CD4-positive, alpha-beta T cell treated with Interleukin-15 for 4 hours (primary cell): Measurements from ENCODE around the gene FZD2.

Source experiments
- DNase-seq: peaks from one replicate; pipeline ENCODE4 v3.0.0-alpha.2; 2020; ENCODE audit warnings: low spot score

The FZD2 gene

GRCh38 chr17:44607836-44608690 is 50.8 kb downstream of the FZD2 start:
- no peak for DNase-seq

DNA sequence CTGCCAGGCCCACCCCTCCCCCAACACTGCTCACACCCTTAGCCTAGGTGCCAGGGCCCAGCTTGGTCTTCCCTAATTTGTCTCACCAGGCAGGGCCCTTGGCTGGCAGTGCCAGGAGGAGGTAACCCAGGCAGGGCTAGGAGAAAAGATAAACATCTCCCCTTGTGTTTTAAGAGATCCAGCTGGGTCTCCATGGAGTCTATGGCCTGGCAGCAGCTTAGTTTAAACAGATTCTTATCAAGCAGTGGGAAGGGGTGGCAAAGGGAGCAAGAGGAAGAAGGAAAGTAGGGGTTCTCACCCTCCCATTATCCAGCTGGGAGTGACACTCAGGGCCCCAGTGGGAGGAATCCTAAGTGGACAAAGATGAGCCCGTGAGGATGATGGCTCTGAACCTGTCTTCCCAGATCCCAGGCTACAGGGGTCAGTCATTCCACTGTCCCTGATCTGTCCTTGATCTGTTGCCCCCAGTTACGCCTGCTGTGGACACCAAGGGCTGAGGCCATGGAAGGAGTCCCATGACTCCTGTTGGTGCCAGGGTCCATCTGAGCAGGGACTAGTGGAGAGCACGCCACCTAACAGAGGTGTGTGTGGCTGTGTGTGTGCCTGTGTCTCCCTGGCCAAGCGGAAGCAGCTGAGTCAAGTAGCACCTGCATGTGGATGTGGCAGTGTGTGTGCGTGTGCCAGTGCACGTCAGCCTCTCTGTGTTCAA is 51.6 kb downstream of the FZD2 start:
- DNase-seq = no peak

DNA sequence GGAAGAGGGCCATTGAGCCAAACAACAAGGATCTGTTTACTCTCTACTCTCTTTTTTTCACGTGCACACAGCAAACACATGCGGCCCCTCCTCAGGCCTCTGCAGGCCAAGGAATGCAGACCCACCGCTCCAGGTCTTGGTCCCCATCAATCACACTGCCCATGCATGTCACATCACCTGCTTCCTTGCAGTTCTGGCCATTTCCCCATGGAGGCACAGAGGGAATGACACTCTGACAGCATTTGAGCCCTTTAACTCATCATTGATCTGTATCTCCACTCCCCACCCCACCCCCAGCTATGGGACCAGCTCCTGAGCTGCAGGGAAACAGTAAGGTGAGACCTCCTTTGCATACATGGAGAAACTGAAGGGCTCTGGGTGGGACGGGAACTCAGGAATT is 53.0 kb downstream of the FZD2 start:
- DNase-seq = no peak
